Measurements from ENCODE around the gene EVPL. TPM values are rescaled to one million over a fixed set of nuclear protein-coding genes. Genes with fewer than 3 reads are reported as not detected.

EVPL gene
- total and polyA plus RNA-seq, 2 of the 13 experiments (the other 11 are each of a cell fraction or from before 2014, with no cell fraction given), result 2.1 to 8.2 TPM

GRCh38 chr17:75995385-75995925, 31.7 kb downstream of the EVPL start (continued):
- TF ChIP-seq ZUFSP (CRISPR knock-in tag; IDR thresholded peaks at IDR 0.05; ENCODE audit: borderline replicate concordance) (no peak), TARDBP (CRISPR knock-in tag; IDR thresholded peaks at IDR 0.05) (no peak), EP300 (IDR thresholded peaks at IDR 0.05; ENCODE audit: low read depth in 2 of 2, low read length in 2 of 2) (peak in 1 of 2 experiments; percentile 16; a peak in 1 of 4 replicates), EP300 (CRISPR knock-in tag; IDR thresholded peaks at IDR 0.05; ENCODE audit: borderline replicate concordance) (no peak), HIC2 (CRISPR knock-in tag; IDR thresholded peaks at IDR 0.05; ENCODE audit: low read depth) (peak; percentile 37; the same call in 1 of the 2 replicates), ZNF770 (CRISPR knock-in tag; IDR thresholded peaks at IDR 0.05) (peak; percentile 80; the same call in 1 of the 2 replicates), MED8 (CRISPR knock-in tag; IDR thresholded peaks at IDR 0.05; ENCODE audit: insufficient replicate concordance) (peak; percentile 15), HNF4A (CRISPR knock-in tag; IDR thresholded peaks at IDR 0.05) (peak; percentile 30; the same call in 1 of the 2 replicates), SAP130 (CRISPR knock-in tag; IDR thresholded peaks at IDR 0.05; ENCODE audit: low read depth) (peak; percentile 18; the same call in 1 of the 2 replicates), YY1 (IDR thresholded peaks at IDR 0.05; ENCODE audit: insufficient read depth, insufficient replicate concordance, low read depth, low read length) (no peak), JUNB (CRISPR knock-in tag; IDR thresholded peaks at IDR 0.05; ENCODE audit: borderline replicate concordance) (no peak), ZNF687 (CRISPR knock-in tag; IDR thresholded peaks at IDR 0.05) (peak; percentile 91)

Measured in HepG2 (cell line).